Neural progenitor cell (in vitro differentiated cells): ENCODE measurements around the gene BMP2K. TPM values are rescaled to one million over a fixed set of nuclear protein-coding genes. Genes with fewer than 3 reads are reported as not detected.

Experiments
- DNase-seq: peaks from one replicate; pipeline ENCODE4 v3.0.0-alpha.2; 2016; ENCODE audit warnings: low spot score
- H2AFZ ChIP-seq: fragments of 200-600 bp; sonication (generic); replicated peaks from 2 replicates; pipeline ENCODE4 v1.6.1; 2016; ENCODE audit warnings: antibody characterized with exemption
- H3F3A ChIP-seq: fragments of 200-600 bp; sonication (generic); 2 replicates; pipeline ENCODE4 v1.6.1; 2016; ENCODE audit warnings: antibody characterized with exemption, low read depth
- H3K27ac ChIP-seq: fragments of 200-600 bp; sonication (generic); 2 replicates; pipeline ENCODE4 v1.5.1; 2016; ENCODE audit warnings: mild to moderate bottlenecking
- H3K27me3 ChIP-seq: fragments of 200-600 bp; sonication (generic); 2 replicates; pipeline ENCODE4 v1.6.1; 2016; ENCODE audit warnings: mild to moderate bottlenecking, moderate library complexity
- H3K36me3 ChIP-seq: fragments of 200-600 bp; sonication (generic); 2 replicates; pipeline ENCODE4 v1.5.1; 2016
- H3K4me1 ChIP-seq: fragments of 200-600 bp; sonication (generic); 2 replicates; pipeline ENCODE4 v1.6.1; 2016; ENCODE audit warnings: mixed run types
- H3K4me2 ChIP-seq: fragments of 200-600 bp; sonication (generic); 2 replicates; pipeline ENCODE4 v1.6.1; 2016
- H3K4me3 ChIP-seq: fragments of 200-600 bp; sonication (generic); 2 replicates; pipeline ENCODE4 v1.5.1; 2016
- H3K79me2 ChIP-seq: fragments of 200-600 bp; sonication (generic); 2 replicates; pipeline ENCODE4 v1.6.1; 2016; ENCODE audit warnings: low read depth
- H3K9ac ChIP-seq: fragments of 200-600 bp; sonication (generic); 2 replicates; pipeline ENCODE4 v1.6.1; 2016
- H3K9me3 ChIP-seq: fragments of 200-600 bp; sonication (generic); 2 replicates; pipeline ENCODE4 v1.5.1; 2016; ENCODE audit warnings: low read depth
- H4K20me1 ChIP-seq: fragments of 200-600 bp; sonication (generic); 2 replicates; pipeline ENCODE4 v1.6.1; 2016; ENCODE audit warnings: low read depth
- H3K27ac Mint-ChIP-seq: 3 replicates; pipeline ENCODE4 v1.8.0; 2021; ENCODE audit warnings: mixed read lengths
- H3K27me3 Mint-ChIP-seq: 2 replicates; pipeline ENCODE4 v1.8.0; 2022; ENCODE audit warnings: low read depth, mild to moderate bottlenecking, inconsistent platforms, moderate library complexity, mixed read lengths; ENCODE audit not compliant: insufficient read depth
- H3K36me3 Mint-ChIP-seq: 3 replicates; pipeline ENCODE4 v1.8.0; 2021; ENCODE audit warnings: mixed read lengths
- H3K4me1 Mint-ChIP-seq: 3 replicates; pipeline ENCODE4 v1.8.0; 2021; ENCODE audit warnings: mixed read lengths
- H3K4me3 Mint-ChIP-seq: 3 replicates; pipeline ENCODE4 v1.8.0; 2021; ENCODE audit warnings: mild to moderate bottlenecking, moderate library complexity, mixed read lengths
- H3K9me3 Mint-ChIP-seq: 3 replicates; pipeline ENCODE4 v1.8.0; 2020; ENCODE audit warnings: mixed read lengths
- CTCF ChIP-seq: fragments of 200-600 bp; sonication (generic); IDR thresholded peaks from 2 replicates; pipeline ENCODE4 v1.5.1; 2017; ENCODE audit warnings: antibody characterized with exemption, mild to moderate bottlenecking
- EZH2 ChIP-seq: fragments of 200-600 bp; sonication (generic); IDR thresholded peaks from 2 replicates; pipeline ENCODE4 v1.6.1; 2017; ENCODE audit warnings: antibody characterized with exemption, mild to moderate bottlenecking, moderate library complexity
- EZH2phosphoT487 ChIP-seq: fragments of 200-600 bp; sonication (generic); IDR thresholded peaks from 2 replicates; pipeline ENCODE4 v1.6.1; 2017; ENCODE audit warnings: antibody characterized with exemption
- total RNA-seq: library from RNA; depleted of rRNA; stranded (reverse); fragments of >200 nt; gene quantifications from 2 replicates; pipeline ENCODE4 v1.2.3, GENCODE V29; 2015; ENCODE audit warnings: low replicate concordance

Gene BMP2K
- total RNA-seq, 1 donor from 2014 or later = 62.0 TPM

- Histone ChIP-seq H3K27ac (no peak overlapping the region), H3F3A (no peaks in the 10 kb centered on the region), H3K4me1 (no peaks in the 10 kb centered on the region), H3K4me3 (no peak overlapping the region), H3K9me3 (no peaks in the 10 kb centered on the region), H3K79me2 (no peaks in the 10 kb centered on the region), H4K20me1 (no peaks in the 10 kb centered on the region), H3K9ac (no peak overlapping the region), H3K4me2 (no peak overlapping the region), H3K27me3 (no peaks in the 10 kb centered on the region), H2AFZ (no peak overlapping the region), H3K36me3 (no peaks in the 10 kb centered on the region)
- H3K9me3 Mint-ChIP-seq = peaks cover 7% of the 10 kb centered on the region
- no peaks in the 10 kb centered on the region for H3K36me3 Mint-ChIP-seq
- no peak for DNase-seq
- H3K4me1 Mint-ChIP-seq = no peaks in the 10 kb centered on the region
- H3K4me3 Mint-ChIP-seq = no peak overlapping the region
- TF ChIP-seq CTCF (no peak), EZH2phosphoT487 (no peak)
- H3K27me3 Mint-ChIP-seq = no peaks in the 10 kb centered on the region
- no peak overlapping the region for H3K27ac Mint-ChIP-seq
Measured at GRCh38 chr4:78949735-78950134, 173.6 kb downstream of the BMP2K start.

GRCh38 chr4:78951862-78952472 is 175.8 kb downstream of the BMP2K start:
- Histone ChIP-seq H3K36me3 (no peaks in the 10 kb centered on the region), H3K4me3 (no peak overlapping the region), H3K79me2 (no peaks in the 10 kb centered on the region), H3K4me1 (no peaks in the 10 kb centered on the region), H3K27ac (no peak overlapping the region), H3K4me2 (no peak overlapping the region), H4K20me1 (no peaks in the 10 kb centered on the region), H2AFZ (no peak overlapping the region), H3K27me3 (no peaks in the 10 kb centered on the region), H3K9me3 (no peaks in the 10 kb centered on the region), H3K9ac (no peak overlapping the region), H3F3A (no peaks in the 10 kb centered on the region)
- DNase-seq = peak; percentile 47
- no peaks in the 10 kb centered on the region for H3K36me3 Mint-ChIP-seq
- TF ChIP-seq EZH2 (no peak), CTCF (peak; percentile 82)
- H3K4me3 Mint-ChIP-seq = no peak overlapping the region
- H3K27me3 Mint-ChIP-seq = peaks cover 2% of the 10 kb centered on the region
- H3K9me3 Mint-ChIP-seq = peaks cover 2% of the 10 kb centered on the region
- no peak overlapping the region for H3K27ac Mint-ChIP-seq
- peaks cover 2% of the 10 kb centered on the region for H3K4me1 Mint-ChIP-seq

- Histone ChIP-seq H3K4me1 (no peaks in the 10 kb centered on the region), H3K4me2 (no peak overlapping the region), H3F3A (no peaks in the 10 kb centered on the region), H3K4me3 (no peak overlapping the region), H3K9ac (no peak overlapping the region), H3K27ac (no peak overlapping the region), H3K79me2 (no peaks in the 10 kb centered on the region), H3K27me3 (no peaks in the 10 kb centered on the region), H3K36me3 (no peaks in the 10 kb centered on the region), H2AFZ (no peak overlapping the region), H3K9me3 (no peaks in the 10 kb centered on the region), H4K20me1 (no peaks in the 10 kb centered on the region)
- H3K27me3 Mint-ChIP-seq = peaks cover 2% of the 10 kb centered on the region
- H3K4me1 Mint-ChIP-seq = peaks cover 3% of the 10 kb centered on the region
- no peaks in the 10 kb centered on the region for H3K36me3 Mint-ChIP-seq
- H3K4me3 Mint-ChIP-seq = no peak overlapping the region
- DNase-seq = no peak
- TF ChIP-seq EZH2 (no peak), EZH2phosphoT487 (no peak), CTCF (no peak)
- H3K27ac Mint-ChIP-seq = no peak overlapping the region
- no peaks in the 10 kb centered on the region for H3K9me3 Mint-ChIP-seq
Measured at GRCh38 chr4:78953231-78953630, 177.1 kb downstream of the BMP2K start.
